Karpas-422 (cell line): Measurements from ENCODE around the gene ITPR1. TPM values are rescaled to one million over a fixed set of nuclear protein-coding genes. Genes with fewer than 3 reads are reported as not detected.

Experiments
- DNase-seq: peaks from one replicate; pipeline ENCODE4 v3.0.0-alpha.2; 2015
- H2AFZ ChIP-seq: fragments of 200-600 bp; sonication (generic); 2 replicates; pipeline ENCODE4 v1.6.1; 2014; ENCODE audit warnings: antibody characterized with exemption, low read length, mixed read lengths
- H3K27ac ChIP-seq: fragments of 200-600 bp; sonication (generic); 2 replicates; pipeline ENCODE4 v1.5.1; 2014; ENCODE audit warnings: mild to moderate bottlenecking, low read length, moderate library complexity
- H3K27me3 ChIP-seq: fragments of 200-600 bp; sonication (generic); 2 replicates; pipeline ENCODE4 v1.6.1; 2014; ENCODE audit warnings: low read length, mixed read lengths
- H3K36me3 ChIP-seq: fragments of 200-600 bp; sonication (generic); 2 replicates; pipeline ENCODE4 v1.6.1; 2014; ENCODE audit warnings: low read length, mixed read lengths; ENCODE audit not compliant: insufficient read depth
- H3K4me1 ChIP-seq: fragments of 200-600 bp; sonication (generic); 2 replicates; pipeline ENCODE4 v1.6.1; 2014; ENCODE audit warnings: mild to moderate bottlenecking, low read length, mixed read lengths
- H3K4me2 ChIP-seq: fragments of 200-600 bp; sonication (generic); 2 replicates; pipeline ENCODE4 v1.6.1; 2014; ENCODE audit warnings: low read length, low read depth, mild to moderate bottlenecking; ENCODE audit not compliant: poor library complexity, severe bottlenecking
- H3K4me3 ChIP-seq: fragments of 200-600 bp; sonication (generic); 2 replicates; pipeline ENCODE4 v1.5.1; 2014; ENCODE audit warnings: mild to moderate bottlenecking, antibody characterized with exemption, low read length, mixed read lengths
- H3K79me2 ChIP-seq: fragments of 200-600 bp; sonication (generic); 2 replicates; pipeline ENCODE4 v1.6.1; 2014; ENCODE audit warnings: mild to moderate bottlenecking, low read length, mixed read lengths
- H3K9ac ChIP-seq: fragments of 200-600 bp; sonication (generic); 2 replicates; pipeline ENCODE4 v1.6.0; 2014; ENCODE audit warnings: low read length
- H3K9me2 ChIP-seq: fragments of 200-600 bp; sonication (generic), shearing (Covaris generic); replicated peaks from 2 replicates; pipeline ENCODE4 v1.6.0; 2014; ENCODE audit warnings: mild to moderate bottlenecking, low read length, moderate library complexity; ENCODE audit not compliant: insufficient read depth
- H3K9me3 ChIP-seq: fragments of 300-700, 200-600 bp; sonication (generic); 2 replicates; pipeline ENCODE4 v1.6.1; 2014; ENCODE audit warnings: low read length, mixed read lengths
- H4K20me1 ChIP-seq: fragments of 200-600 bp; sonication (generic); 2 replicates; pipeline ENCODE4 v1.6.1; 2014; ENCODE audit warnings: mild to moderate bottlenecking, antibody characterized with exemption, low read length, low read depth; ENCODE audit not compliant: insufficient read depth
- total RNA-seq: library from RNA; depleted of rRNA; stranded (reverse); fragments of >200 nt; shearing (Covaris generic); gene quantifications from 2 replicates; pipeline ENCODE4 v1.2.3, GENCODE V29; 2014; ENCODE audit warnings: low replicate concordance

The ITPR1 gene
- total RNA-seq, 1 experiment from 2014 or later = 18.2 TPM

DNA sequence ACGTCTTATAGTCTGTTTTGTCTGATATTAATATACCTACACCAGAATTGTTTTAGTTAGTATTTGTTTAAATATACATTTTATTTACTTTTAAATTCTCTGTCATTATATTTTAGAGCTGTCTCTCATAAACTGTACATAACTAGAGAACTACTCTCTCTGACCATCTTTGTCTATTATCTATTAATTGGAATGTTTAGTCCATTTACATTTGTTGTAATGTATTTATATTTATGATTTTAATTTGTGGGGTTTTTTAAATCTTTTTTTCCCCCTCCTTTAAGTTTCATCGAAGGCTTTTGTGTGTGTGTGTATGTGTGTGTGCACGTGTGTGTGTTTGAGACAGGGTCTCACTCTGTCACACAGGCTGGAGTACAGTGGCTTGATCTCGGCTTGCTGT, 47.1 kb downstream of the ITPR1 start:
- Histone ChIP-seq H3K27ac (no peak overlapping the region), H3K9me2 (no peaks in the 10 kb centered on the region), H3K4me3 (no peak overlapping the region), H3K4me1 (no peaks in the 10 kb centered on the region), H3K9me3 (no peaks in the 10 kb centered on the region), H3K9ac (no peak overlapping the region), H3K4me2 (no peak overlapping the region), H3K36me3 (no peaks in the 10 kb centered on the region), H4K20me1 (0 out of 2 replicates have a peak, but pooled peaks cover 4% of the 10 kb centered on the region), H3K27me3 (no peaks in the 10 kb centered on the region), H2AFZ (no peak overlapping the region), H3K79me2 (no peaks in the 10 kb centered on the region)
- DNase-seq = no peak

DNA sequence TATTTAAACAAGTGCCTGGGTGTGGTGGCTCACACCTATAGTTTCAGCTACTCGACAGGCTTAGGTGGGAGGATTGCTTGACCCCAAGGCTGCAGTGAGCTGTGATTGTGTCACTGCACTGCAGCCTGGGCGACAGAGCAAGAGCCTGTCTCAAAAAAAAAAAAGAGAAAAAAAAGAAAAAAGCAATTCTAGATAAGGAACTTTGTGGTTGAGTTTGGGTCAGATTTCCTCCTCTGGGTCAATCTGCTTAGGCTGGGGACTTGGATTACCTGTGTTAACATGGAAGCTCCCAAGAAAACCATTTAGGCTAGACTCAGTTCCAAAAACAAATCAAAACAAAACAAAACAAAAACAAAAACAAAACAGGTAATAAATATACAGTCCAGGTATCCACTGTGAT, 50.0 kb downstream of the ITPR1 start:
- H3K36me3 ChIP-seq = no peaks in the 10 kb centered on the region
- H3K9ac ChIP-seq = no peak overlapping the region
- no peak overlapping the region for H3K27ac ChIP-seq
- DNase-seq = no peak
- no peak overlapping the region for H2AFZ ChIP-seq
- H3K9me3 ChIP-seq = no peaks in the 10 kb centered on the region
- no peaks in the 10 kb centered on the region for H3K79me2 ChIP-seq
- H3K9me2 ChIP-seq = no peaks in the 10 kb centered on the region
- no peaks in the 10 kb centered on the region for H4K20me1 ChIP-seq
- H3K27me3 ChIP-seq = no peaks in the 10 kb centered on the region
- no peak overlapping the region for H3K4me3 ChIP-seq
- no peak overlapping the region for H3K4me2 ChIP-seq
- H3K4me1 ChIP-seq = no peaks in the 10 kb centered on the region

DNA sequence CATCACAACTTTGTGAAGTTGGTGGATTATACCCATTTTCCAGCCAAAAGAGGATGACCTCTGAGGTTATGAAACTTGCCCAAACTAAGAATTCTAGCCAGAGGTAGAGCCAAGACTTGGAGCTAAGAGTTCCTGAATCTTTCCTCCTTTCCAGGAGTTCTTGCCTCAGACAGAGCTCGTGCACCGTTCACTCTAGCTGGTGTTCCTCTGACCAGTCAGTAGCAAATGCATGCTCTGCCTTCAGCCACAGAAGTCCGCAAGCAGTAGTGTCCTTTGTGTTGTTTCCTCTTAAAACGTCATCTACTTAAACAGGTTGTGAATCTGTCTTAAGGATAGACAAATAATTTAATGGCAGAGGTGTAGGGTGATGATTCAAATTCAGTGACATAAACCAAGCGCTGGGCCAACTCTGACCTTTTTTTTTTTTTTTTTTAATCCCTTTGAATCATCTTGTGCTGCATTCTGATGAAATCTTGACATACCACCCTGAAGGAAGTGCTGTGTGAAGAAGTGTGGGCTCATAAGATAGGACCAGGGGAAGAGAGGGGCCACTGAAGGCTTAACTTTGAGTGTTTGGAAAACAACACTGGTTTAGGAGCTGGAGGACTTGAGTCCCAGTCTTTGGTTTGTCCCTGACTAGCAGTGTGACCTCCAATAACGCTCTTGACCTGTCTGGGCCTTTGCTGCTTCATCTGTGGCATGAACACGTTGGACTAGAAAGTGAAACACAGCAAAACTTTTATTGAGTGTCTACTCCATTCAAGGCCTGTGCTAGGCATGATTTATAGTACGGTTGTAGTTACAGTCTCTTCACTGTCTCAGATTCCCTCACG, 53.4 kb downstream of the ITPR1 start:
- no peak for DNase-seq
- no peaks in the 10 kb centered on the region for H3K79me2 ChIP-seq
- no peaks in the 10 kb centered on the region for H4K20me1 ChIP-seq
- H3K36me3 ChIP-seq = no peaks in the 10 kb centered on the region
- no peaks in the 10 kb centered on the region for H3K9me2 ChIP-seq
- no peaks in the 10 kb centered on the region for H3K27me3 ChIP-seq
- H3K4me3 ChIP-seq = no peak overlapping the region
- H3K4me1 ChIP-seq = no peaks in the 10 kb centered on the region
- H3K27ac ChIP-seq = no peak overlapping the region
- H3K9ac ChIP-seq = no peak overlapping the region
- H2AFZ ChIP-seq = no peak overlapping the region
- no peaks in the 10 kb centered on the region for H3K9me3 ChIP-seq
- H3K4me2 ChIP-seq = no peak overlapping the region

DNA sequence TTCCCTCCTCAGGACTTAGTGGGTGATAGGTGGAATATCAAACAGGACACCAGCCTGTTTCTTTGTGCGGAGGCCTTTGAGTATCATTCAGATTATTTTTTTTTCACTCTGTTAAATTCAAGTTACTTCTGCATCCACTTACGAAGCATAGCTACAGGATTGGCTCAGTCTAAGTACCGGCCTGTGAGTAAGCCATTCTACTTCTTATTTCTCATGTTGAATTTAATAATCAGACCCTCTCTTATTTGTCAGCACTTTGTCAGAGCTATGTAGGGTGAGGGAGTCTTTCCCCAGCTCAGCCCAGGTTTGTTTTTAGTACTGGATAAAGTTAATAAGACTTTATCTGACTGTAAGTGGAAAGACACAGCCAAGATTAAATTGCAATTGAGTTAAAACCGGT, 54.7 kb downstream of the ITPR1 start:
- Histone ChIP-seq H3K9me2 (no peaks in the 10 kb centered on the region), H3K9me3 (no peaks in the 10 kb centered on the region), H3K27ac (no peak overlapping the region), H3K4me2 (no peak overlapping the region), H3K79me2 (no peaks in the 10 kb centered on the region), H3K9ac (no peak overlapping the region), H2AFZ (no peak overlapping the region), H3K36me3 (no peaks in the 10 kb centered on the region), H3K4me3 (no peak overlapping the region), H3K4me1 (no peaks in the 10 kb centered on the region), H4K20me1 (no peaks in the 10 kb centered on the region), H3K27me3 (no peaks in the 10 kb centered on the region)
- DNase-seq = no peak

DNA sequence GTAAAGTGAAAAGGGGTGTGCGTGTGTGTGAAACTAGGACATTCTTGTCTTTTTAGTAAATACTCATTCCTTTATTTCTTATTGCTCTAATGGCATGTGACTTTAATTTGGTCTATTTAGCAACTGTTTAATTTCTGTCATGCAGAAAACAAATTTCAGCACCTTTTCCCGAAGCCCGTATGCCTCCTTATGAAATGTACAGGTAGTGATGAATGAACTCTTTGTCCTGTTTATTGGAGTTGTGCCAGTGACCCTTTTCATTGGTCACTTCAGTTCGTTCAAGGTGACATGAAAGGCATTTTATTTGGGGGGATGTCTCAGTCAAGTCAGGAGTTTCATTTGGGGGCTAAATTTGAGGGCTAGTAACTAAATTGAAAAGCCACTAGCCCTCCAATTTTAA, 55.2 kb downstream of the ITPR1 start:
- no peak overlapping the region for H3K4me2 ChIP-seq
- H3K4me3 ChIP-seq = no peak overlapping the region
- H3K27me3 ChIP-seq = no peaks in the 10 kb centered on the region
- H2AFZ ChIP-seq = no peak overlapping the region
- H3K79me2 ChIP-seq = no peaks in the 10 kb centered on the region
- no peak for DNase-seq
- no peak overlapping the region for H3K9ac ChIP-seq
- H3K27ac ChIP-seq = no peak overlapping the region
- H3K9me2 ChIP-seq = no peaks in the 10 kb centered on the region
- no peaks in the 10 kb centered on the region for H3K4me1 ChIP-seq
- no peaks in the 10 kb centered on the region for H4K20me1 ChIP-seq
- H3K36me3 ChIP-seq = no peaks in the 10 kb centered on the region
- no peaks in the 10 kb centered on the region for H3K9me3 ChIP-seq

DNA sequence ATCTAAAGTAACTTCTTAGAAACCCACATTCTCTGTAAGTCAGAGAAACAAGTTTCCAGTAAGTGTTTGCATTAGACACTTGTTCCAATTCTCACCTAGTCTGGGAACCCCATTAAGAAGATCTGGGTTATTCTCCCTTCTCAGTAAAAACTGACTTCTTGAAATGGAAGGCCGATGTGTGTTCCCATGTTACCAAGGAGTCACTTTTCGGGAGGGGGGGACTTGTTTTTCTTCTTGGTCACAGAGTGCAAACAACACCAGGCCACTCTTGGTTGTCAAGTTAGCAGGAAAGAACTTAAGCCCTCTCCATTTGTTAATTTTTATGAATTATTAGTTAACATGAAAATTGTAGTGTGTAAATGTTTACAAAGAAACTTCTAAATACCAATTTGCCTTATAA, 55.6 kb downstream of the ITPR1 start:
- no peak for DNase-seq
- Histone ChIP-seq H3K27ac (no peak overlapping the region), H2AFZ (no peak overlapping the region), H3K4me2 (no peak overlapping the region), H3K9ac (no peak overlapping the region), H3K36me3 (no peaks in the 10 kb centered on the region), H3K27me3 (no peaks in the 10 kb centered on the region), H4K20me1 (no peaks in the 10 kb centered on the region), H3K4me1 (no peaks in the 10 kb centered on the region), H3K4me3 (no peak overlapping the region), H3K9me2 (no peaks in the 10 kb centered on the region), H3K79me2 (no peaks in the 10 kb centered on the region), H3K9me3 (no peaks in the 10 kb centered on the region)

DNA sequence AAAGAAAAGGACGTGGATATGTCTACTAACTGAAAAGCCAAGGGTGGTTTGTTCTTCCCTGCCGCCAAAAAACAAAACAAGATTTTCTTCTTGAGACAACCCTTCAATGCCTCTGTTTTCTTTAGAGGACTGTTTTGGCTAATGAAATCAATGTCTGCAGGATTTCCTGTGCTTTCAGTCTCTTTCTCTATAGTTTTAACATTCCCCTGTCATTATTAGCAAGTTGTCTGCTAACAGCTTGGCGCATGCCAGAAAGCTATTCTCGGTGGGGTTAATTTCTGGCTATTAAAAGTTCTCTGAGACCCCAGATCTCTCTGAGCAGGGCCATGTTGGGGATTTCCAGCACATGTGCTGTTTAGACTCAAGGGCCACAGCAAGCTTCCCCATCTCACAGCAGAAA, 56.7 kb downstream of the ITPR1 start:
- no peaks in the 10 kb centered on the region for H3K4me1 ChIP-seq
- H3K36me3 ChIP-seq = no peaks in the 10 kb centered on the region
- H3K4me3 ChIP-seq = no peak overlapping the region
- no peak overlapping the region for H2AFZ ChIP-seq
- H3K79me2 ChIP-seq = no peaks in the 10 kb centered on the region
- H4K20me1 ChIP-seq = no peaks in the 10 kb centered on the region
- no peak for DNase-seq
- H3K27me3 ChIP-seq = no peaks in the 10 kb centered on the region
- H3K27ac ChIP-seq = no peak overlapping the region
- no peaks in the 10 kb centered on the region for H3K9me2 ChIP-seq
- H3K9ac ChIP-seq = no peak overlapping the region
- no peak overlapping the region for H3K4me2 ChIP-seq
- no peaks in the 10 kb centered on the region for H3K9me3 ChIP-seq

DNA sequence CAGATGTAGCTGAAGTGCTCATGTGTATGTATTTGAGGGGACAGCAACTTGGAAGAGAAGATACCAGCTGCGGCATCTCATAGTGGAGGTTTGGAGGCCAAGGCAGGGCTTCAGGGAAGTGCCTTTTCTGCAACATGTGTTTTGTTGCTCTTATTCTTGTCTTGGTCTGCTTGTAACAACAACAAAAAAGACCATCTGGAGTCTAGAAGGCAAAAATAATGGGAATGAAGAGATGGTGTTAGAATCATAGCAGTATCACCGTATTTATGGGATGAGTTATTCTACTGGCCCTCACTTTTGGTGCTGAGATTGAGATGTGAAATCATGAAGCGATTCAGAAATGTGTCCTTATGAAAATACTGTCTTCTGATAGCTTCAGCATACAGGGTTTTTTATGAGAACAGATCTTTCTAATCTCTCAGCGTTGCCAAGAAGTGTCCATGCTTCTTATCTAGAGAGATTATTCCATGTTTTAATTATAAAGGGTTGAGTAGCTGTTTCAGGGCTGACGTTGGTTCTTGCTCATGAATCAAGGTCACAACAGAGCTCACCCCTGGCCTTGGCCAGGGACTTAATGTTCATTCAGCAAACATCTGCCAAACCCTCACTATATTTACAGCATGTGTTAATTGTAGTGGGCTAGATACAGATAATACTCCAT, 58.0 kb downstream of the ITPR1 start:
- Histone ChIP-seq H3K27ac (no peak overlapping the region), H3K4me3 (no peak overlapping the region), H3K9ac (no peak overlapping the region), H3K4me1 (no peaks in the 10 kb centered on the region), H3K79me2 (no peaks in the 10 kb centered on the region), H3K9me3 (no peaks in the 10 kb centered on the region), H3K4me2 (no peak overlapping the region), H3K36me3 (no peaks in the 10 kb centered on the region), H2AFZ (no peak overlapping the region), H3K27me3 (no peaks in the 10 kb centered on the region), H4K20me1 (no peaks in the 10 kb centered on the region), H3K9me2 (no peaks in the 10 kb centered on the region)
- DNase-seq = no peak
